Parathyroid adenoma (tissue), 2 donors: ENCODE results near the gene NEK2.

ENCODE experiments used
- H2AFZ ChIP-seq: fragments of 300-600 bp; sonication (generic); one replicate; pipeline ENCODE4 v1.7.0; 2017; ENCODE audit warnings: antibody characterized with exemption, mild to moderate bottlenecking
- H3K27ac ChIP-seq: fragments of 300-600 bp; sonication (generic); one replicate; pipeline ENCODE4 v1.7.0; 2017
- H3K27me3 ChIP-seq: fragments of 300-600 bp; sonication (generic); one replicate; pipeline ENCODE4 v1.7.0; 2017; ENCODE audit warnings: low read length; ENCODE audit not compliant: control insufficient read depth, insufficient read depth
- H3K36me3 ChIP-seq: fragments of 300-600 bp; sonication (generic); one replicate; pipeline ENCODE4 v1.7.0; 2017; ENCODE audit warnings: low read length; ENCODE audit not compliant: control insufficient read depth, insufficient read depth
- H3K4me1 ChIP-seq: fragments of 300-600 bp; sonication (generic); one replicate; pipeline ENCODE4 v1.7.0; 2017; ENCODE audit warnings: control low read depth
- H3K4me2 ChIP-seq: fragments of 300-600 bp; sonication (generic); one replicate; pipeline ENCODE4 v1.7.0; 2017; ENCODE audit warnings: low read length
- H3K4me3 ChIP-seq: fragments of 300-600 bp; sonication (generic); one replicate; pipeline ENCODE4 v1.7.0; 2017; ENCODE audit warnings: low read depth, low read length
- H3K79me2 ChIP-seq: fragments of 300-600 bp; sonication (generic); one replicate; pipeline ENCODE4 v1.7.0; 2017; ENCODE audit warnings: control low read depth
- H3K9ac ChIP-seq: fragments of 300-600 bp; sonication (generic); one replicate; pipeline ENCODE4 v1.7.0; 2017; ENCODE audit warnings: mild to moderate bottlenecking
- H3K9me3 ChIP-seq: fragments of 300-600 bp; sonication (generic); one replicate; pipeline ENCODE4 v1.7.0; 2017; ENCODE audit warnings: low read length; ENCODE audit not compliant: control insufficient read depth
- CTCF ChIP-seq: fragments of 300-600 bp; sonication (generic); IDR thresholded peaks from one replicate; pipeline ENCODE4 v1.7.0; 2017; ENCODE audit warnings: antibody characterized with exemption, mild to moderate bottlenecking
- donor health status: primary hyperparathyroidism.

The NEK2 gene

GRCh38 chr1:211613951-211614350 is 61.5 kb downstream of the NEK2 start:
- no peak overlapping the region for H3K4me3 ChIP-seq
- TF ChIP-seq CTCF = no peak
- H3K27ac ChIP-seq = no peak overlapping the region
- no peak overlapping the region for H2AFZ ChIP-seq
- H3K9me3 ChIP-seq = no peaks in the 10 kb centered on the region
- no peak overlapping the region for H3K4me2 ChIP-seq
- H3K27me3 ChIP-seq = no peaks in the 10 kb centered on the region
- no peaks in the 10 kb centered on the region for H3K36me3 ChIP-seq
- no peaks in the 10 kb centered on the region for H3K4me1 ChIP-seq
- H3K79me2 ChIP-seq = no peaks in the 10 kb centered on the region
- no peak overlapping the region for H3K9ac ChIP-seq

GRCh38 chr1:211613108-211613947 is 62.1 kb downstream of the NEK2 start:
- Histone ChIP-seq H2AFZ (peak overlapping the region; percentile 42), H3K9ac (no peak overlapping the region), H3K27ac (no peak overlapping the region), H3K9me3 (no peaks in the 10 kb centered on the region), H3K4me1 (no peaks in the 10 kb centered on the region), H3K36me3 (no peaks in the 10 kb centered on the region), H3K79me2 (no peaks in the 10 kb centered on the region), H3K4me2 (no peak overlapping the region), H3K27me3 (no peaks in the 10 kb centered on the region), H3K4me3 (no peak overlapping the region)
- TF ChIP-seq CTCF = no peak

GRCh38 chr1:211612786-211613107 is 62.7 kb downstream of the NEK2 start:
- Histone ChIP-seq H3K9me3 (no peaks in the 10 kb centered on the region), H3K9ac (no peak overlapping the region), H3K79me2 (no peaks in the 10 kb centered on the region), H3K36me3 (no peaks in the 10 kb centered on the region), H3K27me3 (no peaks in the 10 kb centered on the region), H3K27ac (no peak overlapping the region), H3K4me2 (no peak overlapping the region), H3K4me3 (no peak overlapping the region), H3K4me1 (no peaks in the 10 kb centered on the region), H2AFZ (no peak overlapping the region)
- TF ChIP-seq CTCF = no peak
